Rectal smooth muscle tissue (tissue), 1 donor: ENCODE data around the gene CHEK2.
"Not testable (repeated sequence)": the region's sequence is repeated elsewhere in the genome, so short reads cannot be mapped to it uniquely, and the experiment has no call there.

Experiments used
- H3K27ac ChIP-seq: one replicate; pipeline ENCODE4 v1.7.0; 2013; ENCODE audit warnings: low read depth, low read length, inconsistent platforms
- H3K27me3 ChIP-seq: one replicate; pipeline ENCODE4 v1.7.0; 2013; ENCODE audit warnings: low read length; ENCODE audit not compliant: control insufficient read depth, insufficient read depth
- H3K36me3 ChIP-seq: one replicate; pipeline ENCODE4 v1.7.0; 2013; ENCODE audit warnings: low read length; ENCODE audit not compliant: control insufficient read depth, insufficient read depth
- H3K4me1 ChIP-seq: one replicate; pipeline ENCODE4 v1.7.0; 2013; ENCODE audit warnings: low read length; ENCODE audit not compliant: control insufficient read depth, insufficient read depth
- H3K4me3 ChIP-seq: one replicate; pipeline ENCODE4 v1.7.0; 2013; ENCODE audit warnings: low read length
- H3K9ac ChIP-seq: one replicate; pipeline ENCODE4 v1.7.0; 2013; ENCODE audit warnings: low read length

The CHEK2 gene

DNA sequence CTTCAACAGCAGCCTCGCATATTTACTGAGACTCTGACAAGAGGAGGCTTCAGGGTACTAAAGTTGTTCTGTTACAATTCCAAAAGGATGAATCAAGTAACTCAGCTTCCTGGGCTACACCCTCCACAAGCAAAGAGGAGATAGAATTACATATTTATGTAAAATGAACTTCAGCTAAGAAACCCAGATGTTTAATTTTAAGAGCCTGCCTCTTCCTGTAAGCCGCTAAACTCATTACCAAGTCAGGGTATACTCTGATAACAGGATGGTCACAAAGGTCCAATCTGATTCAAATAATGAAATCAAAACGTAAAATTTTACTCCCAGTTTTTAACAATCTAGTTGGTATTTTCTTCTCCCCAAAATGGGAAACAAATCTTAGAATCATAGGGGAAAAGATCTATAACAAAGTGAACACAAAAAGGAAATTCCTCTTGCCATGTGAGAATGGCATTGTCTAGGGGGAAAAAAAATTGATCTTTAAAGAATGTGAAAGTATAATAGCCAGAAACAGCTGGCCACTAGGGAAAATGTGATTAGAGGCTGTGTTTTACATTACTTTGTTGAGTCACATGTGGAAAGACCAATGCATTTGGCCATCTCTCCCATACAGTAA is 30.9 kb downstream of the CHEK2 start:
- Histone ChIP-seq H3K4me3 (no peak overlapping the region), H3K9ac (no peak overlapping the region), H3K36me3 (no peaks in the 10 kb centered on the region), H3K27me3 (no peaks in the 10 kb centered on the region), H3K27ac (peak overlapping the region; percentile 71), H3K4me1 (no peaks in the 10 kb centered on the region)

DNA sequence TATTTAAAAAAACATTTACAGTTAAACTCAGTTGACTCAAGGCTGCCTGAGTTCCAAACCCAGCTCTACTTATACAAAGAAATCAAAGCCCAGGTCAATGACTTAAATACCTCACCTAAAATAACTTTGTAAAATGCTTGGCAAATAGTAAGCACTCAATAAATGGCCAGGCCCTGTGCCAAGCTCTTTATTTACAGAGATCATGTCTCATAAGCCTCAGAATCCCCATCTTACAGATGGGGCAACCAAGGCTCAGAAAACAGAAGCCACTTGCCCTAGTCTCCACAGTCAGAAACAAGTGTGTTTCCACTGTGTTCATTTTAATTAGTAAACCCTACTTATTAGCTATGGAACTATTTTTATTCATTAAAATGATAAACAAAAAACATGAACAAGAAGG is 31.5 kb downstream of the CHEK2 start:
- no peaks in the 10 kb centered on the region for H3K4me1 ChIP-seq
- no peak overlapping the region for H3K9ac ChIP-seq
- H3K27me3 ChIP-seq, result no peaks in the 10 kb centered on the region
- no peak overlapping the region for H3K4me3 ChIP-seq
- H3K36me3 ChIP-seq, result no peaks in the 10 kb centered on the region
- no peak overlapping the region for H3K27ac ChIP-seq

DNA sequence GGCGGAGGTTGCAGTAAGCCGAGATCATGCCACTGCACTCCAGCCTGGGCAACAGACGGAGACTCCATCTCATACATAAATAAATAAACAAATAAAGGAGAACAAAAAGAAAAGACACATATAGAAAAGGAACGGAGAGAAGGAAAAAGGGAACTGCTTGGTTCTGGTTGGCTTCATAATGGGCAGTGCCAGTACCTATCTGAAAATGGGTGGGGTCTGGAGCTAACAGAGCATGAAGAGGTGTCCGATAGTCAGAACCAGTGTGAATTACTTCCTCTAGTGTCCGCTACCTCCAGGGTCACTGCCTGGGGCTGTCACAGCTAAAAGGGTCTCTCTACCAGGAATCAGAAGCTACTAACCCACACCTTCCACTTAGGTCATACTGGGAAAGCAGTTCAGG is 34.8 kb downstream of the CHEK2 start:
- H3K27ac ChIP-seq, result no peak overlapping the region
- no peaks in the 10 kb centered on the region for H3K27me3 ChIP-seq
- no peaks in the 10 kb centered on the region for H3K4me1 ChIP-seq
- no peaks in the 10 kb centered on the region for H3K36me3 ChIP-seq
- no peak overlapping the region for H3K9ac ChIP-seq
- H3K4me3 ChIP-seq, result no peak overlapping the region

DNA sequence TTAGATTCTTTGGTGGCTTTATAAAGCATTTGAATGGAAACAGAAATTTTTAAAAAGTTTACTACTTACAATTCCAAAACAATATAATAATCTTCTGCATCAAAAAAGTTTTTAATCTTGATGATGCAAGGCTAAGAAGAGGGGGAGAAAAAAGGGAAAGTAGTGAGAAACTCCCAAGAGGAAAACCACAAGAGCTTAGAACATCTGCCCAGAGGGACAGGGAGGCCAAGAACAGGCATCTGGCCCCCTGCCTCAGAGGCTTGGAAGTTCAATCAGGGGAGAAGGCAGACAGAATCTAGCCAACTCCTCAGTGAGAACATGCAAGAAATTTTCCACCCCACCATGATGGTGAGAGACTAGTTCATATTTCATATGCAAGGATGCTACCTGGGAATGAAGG is 38.2 kb downstream of the CHEK2 start:
- no peak overlapping the region for H3K27ac ChIP-seq
- no peaks in the 10 kb centered on the region for H3K36me3 ChIP-seq
- no peak overlapping the region for H3K4me3 ChIP-seq
- no peaks in the 10 kb centered on the region for H3K27me3 ChIP-seq
- H3K4me1 ChIP-seq, result no peaks in the 10 kb centered on the region
- H3K9ac ChIP-seq, result no peak overlapping the region

DNA sequence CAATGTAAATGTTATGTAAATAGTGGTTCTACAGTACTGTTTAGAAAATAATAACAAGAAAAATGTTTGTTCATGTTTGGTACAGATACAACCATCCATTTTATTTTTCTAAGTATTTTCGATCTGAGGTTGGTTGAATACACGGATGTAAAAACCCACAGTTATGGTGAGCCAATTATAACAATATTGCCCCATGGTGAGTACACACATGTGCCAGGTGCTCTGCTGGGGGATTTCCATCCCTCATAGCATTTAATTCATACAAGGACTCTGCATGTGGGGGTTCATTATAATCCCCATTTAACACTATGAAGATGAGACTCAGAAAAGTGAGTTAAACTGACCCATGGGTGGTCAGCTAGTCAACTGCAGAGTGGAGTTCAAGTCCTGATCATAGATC is 38.7 kb downstream of the CHEK2 start:
- no peaks in the 10 kb centered on the region for H3K4me1 ChIP-seq
- no peak overlapping the region for H3K27ac ChIP-seq
- H3K36me3 ChIP-seq, result no peaks in the 10 kb centered on the region
- H3K27me3 ChIP-seq, result no peaks in the 10 kb centered on the region
- no peak overlapping the region for H3K9ac ChIP-seq
- H3K4me3 ChIP-seq, result no peak overlapping the region

DNA sequence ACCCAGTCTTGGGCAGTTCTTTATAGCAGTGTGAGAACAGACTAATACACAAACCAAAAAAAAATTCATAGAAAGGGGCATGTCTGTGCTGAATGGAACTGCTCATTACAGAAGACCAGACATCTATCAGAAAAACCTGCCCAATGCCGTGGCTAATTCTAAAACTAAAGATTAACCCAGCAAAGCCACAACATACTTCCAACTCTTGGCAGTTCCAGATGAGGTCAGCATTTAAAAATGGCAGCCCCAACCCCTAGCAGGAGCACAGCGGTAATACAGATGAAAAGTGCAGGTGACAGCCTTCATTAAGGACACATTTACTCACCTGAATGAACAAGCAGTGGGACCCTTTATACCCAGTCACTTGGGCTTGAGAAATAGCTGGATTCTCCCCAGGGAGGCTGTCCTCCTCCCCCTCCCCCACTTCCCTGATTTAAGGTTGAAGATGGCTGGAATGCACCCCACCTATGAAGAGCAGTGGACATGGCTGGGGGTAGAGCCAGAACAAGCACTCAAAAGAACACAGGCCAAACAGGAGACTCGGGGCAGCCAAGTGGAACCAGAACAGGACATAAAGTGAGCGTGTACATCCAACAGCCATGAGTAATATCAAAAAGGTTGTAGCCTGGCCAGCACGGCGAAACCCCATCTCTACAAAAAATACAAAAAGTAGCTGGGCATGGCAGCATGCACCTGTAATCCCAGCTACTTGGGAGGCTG is 48.4 kb downstream of the CHEK2 start:
- not testable (repeated sequence) for H3K4me3 ChIP-seq, H3K9ac ChIP-seq, H3K27ac ChIP-seq, H3K4me1 ChIP-seq, H3K36me3 ChIP-seq, H3K27me3 ChIP-seq

DNA sequence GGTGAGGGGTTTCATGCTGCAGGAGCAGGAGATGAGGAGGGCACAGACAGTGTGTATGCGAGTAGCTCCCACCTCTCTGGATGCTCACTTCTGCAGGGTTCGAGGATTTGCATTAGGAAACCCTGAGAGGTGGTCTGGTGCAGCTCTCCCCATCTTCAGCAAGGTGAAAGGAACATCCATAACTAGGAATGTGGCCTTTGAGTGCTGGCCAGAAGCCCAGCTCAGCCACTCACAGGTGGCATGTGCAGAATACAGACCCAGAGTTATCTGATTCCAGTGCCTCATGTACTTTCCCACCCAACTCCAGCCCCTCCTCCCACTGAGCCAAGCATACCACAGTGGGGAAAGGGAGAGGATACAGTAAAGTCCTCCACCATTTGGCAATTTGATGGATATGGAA is 51.8 kb downstream of the CHEK2 start:
- not testable (repeated sequence) for H3K9ac ChIP-seq, H3K36me3 ChIP-seq, H3K4me1 ChIP-seq, H3K27ac ChIP-seq, H3K4me3 ChIP-seq, H3K27me3 ChIP-seq

DNA sequence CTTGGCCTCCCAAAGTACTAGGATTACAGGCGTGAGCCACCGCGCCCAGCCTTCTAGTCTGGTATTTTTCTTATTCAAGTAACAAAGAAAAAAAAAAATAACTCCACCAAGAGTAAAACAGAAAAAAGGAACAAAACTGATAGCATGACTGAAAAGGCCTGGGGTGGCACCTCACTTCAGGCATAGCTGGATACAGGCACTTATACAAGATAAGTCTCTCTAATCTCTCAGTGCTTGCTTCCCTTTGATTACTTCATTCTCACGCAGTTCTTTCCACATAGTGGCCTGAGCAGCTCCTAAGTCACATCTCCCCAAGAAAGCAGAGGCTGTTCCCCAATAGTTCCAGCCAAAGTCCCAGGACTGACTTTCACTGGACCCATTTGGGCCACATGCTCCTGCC is 58.7 kb downstream of the CHEK2 start:
- H3K4me1 ChIP-seq, H3K27ac ChIP-seq, H3K4me3 ChIP-seq, H3K27me3 ChIP-seq, H3K36me3 ChIP-seq, H3K9ac ChIP-seq: not testable (repeated sequence)

DNA sequence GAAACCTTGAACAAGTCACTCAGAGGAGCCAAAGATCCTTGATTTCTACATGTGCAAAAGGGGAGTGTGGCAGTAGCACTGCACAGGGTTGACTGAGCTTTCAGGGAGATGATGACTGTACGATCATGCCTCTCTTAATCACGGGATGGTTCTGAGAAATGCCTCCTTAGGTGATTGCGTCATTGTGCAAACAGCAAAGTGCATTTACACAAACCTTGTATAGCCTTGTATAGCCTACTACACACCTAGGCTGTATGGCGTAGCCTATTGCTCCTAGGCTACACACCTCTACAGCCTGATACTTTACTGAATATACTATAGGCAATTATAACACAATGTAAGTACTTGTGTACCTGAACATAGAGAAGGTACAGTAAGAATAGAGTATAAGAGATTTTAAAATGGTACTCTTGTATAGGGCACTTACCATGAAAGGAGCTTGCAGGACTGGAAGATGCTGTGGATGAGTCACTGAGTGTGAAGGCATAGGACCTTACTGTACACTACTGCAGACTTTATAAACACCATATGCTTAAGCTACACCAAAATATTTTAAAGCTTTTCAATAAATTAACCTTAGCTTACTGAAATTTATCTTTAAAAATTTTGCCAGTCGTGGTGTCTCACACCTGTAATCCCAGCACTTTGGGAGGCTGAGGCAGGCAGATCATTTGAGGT is 60.7 kb downstream of the CHEK2 start:
- H3K9ac ChIP-seq, H3K4me3 ChIP-seq, H3K27ac ChIP-seq, H3K4me1 ChIP-seq, H3K27me3 ChIP-seq, H3K36me3 ChIP-seq: not testable (repeated sequence)

DNA sequence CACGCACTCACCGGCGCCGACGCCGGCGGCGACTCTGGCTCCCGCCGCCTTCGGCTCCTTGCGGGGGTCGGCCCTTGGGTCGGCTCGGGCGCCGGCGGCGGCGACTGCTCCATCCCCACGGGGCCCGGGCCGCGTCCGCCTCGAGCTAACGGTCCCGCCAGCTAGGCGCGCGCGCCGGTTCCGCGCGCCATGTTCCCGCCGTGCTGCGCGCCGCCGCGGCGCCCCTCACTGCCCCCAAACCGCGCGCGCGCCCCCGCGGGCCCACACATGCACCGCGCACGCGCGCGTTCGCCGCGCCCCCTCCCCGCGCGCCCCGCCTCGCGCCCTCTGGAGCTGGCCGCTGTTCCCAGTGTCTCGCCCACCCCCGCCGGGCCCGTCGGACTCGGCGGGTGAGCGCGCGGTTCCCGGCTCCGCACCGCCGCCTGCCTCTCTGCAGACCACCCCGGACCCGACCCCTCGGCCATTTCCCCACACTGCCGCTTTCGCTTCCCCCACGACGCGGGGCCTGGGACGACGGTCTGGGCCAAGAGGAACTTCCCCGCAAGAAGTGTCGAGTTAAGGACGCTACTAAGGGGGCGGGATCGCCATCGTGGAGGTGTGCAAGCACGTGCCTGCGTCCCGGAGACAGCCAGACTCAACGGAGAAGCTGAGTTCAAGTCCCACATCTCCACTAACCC is 61.9 kb downstream of the CHEK2 start, which contains the start of gene TTC28:
TSS of gene TTC28 (minus strand) at position 230 of the 677 bp plus-strand sequence. CDS start at position 113, 117 bp downstream.
- Histone ChIP-seq H3K9ac (peak within 1 kb of the TSS; percentile 30), H3K27ac (peak within 1 kb of the TSS; percentile 40)
- not testable (repeated sequence) for H3K27me3 ChIP-seq

DNA sequence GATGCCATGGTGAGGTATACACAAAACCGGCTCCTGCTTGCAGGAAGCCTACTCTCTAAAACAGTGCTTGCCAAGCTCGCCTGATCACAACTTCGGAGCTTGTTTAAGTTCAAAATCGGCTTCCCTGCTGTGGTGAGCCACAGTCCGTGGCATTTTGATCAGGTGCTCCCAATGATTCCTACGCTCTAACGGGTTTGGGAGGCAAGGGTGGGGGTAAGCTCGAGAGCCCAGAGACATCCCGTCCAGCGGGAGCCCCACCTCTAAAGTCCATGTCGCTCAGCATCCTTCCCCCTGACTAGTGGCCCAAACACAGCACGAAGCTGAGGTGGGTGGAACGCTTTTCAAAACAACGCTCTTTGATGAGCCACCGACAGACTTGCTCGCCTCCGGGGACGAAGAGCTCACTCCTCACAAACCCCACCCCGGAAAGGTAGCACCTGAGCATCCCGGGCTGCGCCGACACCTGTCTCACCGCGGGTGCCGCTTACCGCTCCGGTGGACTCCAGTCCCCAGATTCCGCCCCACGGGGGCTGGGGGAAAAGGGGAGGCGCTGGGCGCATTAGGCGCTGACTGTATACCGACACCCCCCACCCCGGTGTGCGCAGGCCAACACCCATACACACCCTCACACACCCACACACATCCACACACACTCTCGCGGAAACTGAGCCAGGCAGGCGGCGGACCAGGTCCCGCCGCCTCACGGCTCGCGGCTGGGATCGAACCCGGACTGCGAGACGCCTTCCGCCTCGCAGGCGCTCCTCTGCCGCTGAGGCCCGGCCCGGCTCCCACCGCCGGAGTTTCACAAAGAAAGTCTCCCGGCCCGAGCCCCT is 62.6 kb downstream of the CHEK2 start:
- Histone ChIP-seq H3K9ac (peak overlapping the region; percentile 30), H3K27ac (peak overlapping the region; percentile 40)
- not testable (repeated sequence) for H3K27me3 ChIP-seq

More for the DNA sequence above, 61.9 kb downstream of the CHEK2 start, which contains the start of gene TTC28:
- not testable (repeated sequence) for H3K4me1 ChIP-seq, H3K36me3 ChIP-seq
- H3K4me3 ChIP-seq, result peak within 1 kb of the TSS; percentile 78

DNA sequence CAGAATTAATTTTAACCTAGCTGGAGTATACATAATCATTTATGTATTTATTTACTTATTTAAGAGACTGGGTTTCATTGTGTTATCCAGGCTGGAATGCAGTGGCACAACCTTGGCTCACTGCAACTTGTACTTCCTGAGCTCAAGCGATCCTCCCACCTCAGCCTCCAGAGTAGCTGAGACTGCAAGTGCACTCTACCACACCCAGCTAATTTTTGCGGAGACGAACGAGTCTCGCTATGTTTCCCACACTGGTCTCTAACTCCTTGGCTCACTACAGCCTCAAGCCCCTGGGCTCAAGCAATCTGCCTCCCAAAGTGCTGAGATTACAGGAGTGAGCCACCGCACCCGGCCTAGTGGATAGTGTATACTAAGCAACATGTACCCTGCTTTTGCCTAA is 63.5 kb downstream of the CHEK2 start:
- H3K27me3 ChIP-seq, result not testable (repeated sequence)

More for the DNA sequence above, 62.6 kb downstream of the CHEK2 start:
- not testable (repeated sequence) for H3K36me3 ChIP-seq, H3K4me1 ChIP-seq
- H3K4me3 ChIP-seq, result peak overlapping the region; percentile 78

More for the DNA sequence above, 63.5 kb downstream of the CHEK2 start:
- not testable (repeated sequence) for H3K4me1 ChIP-seq, H3K36me3 ChIP-seq, H3K9ac ChIP-seq, H3K27ac ChIP-seq, H3K4me3 ChIP-seq
